IMR-90 (cell line): ENCODE data around the gene USP6NL. TPM values are rescaled to one million over a fixed set of nuclear protein-coding genes. Genes with fewer than 3 reads are reported as not detected.

Experiments
- ATAC-seq: fragments of 200-7000 bp; cut with Tn5 transposase; 2 replicates; pipeline ENCODE4 v1.9.1; 2020; ENCODE audit warnings: low read depth, mild to moderate bottlenecking, moderate library complexity
- BruUV-seq: library from RNA; stranded (reverse); fragments of 400-500 nt; replicated peaks from 2 replicates; lab custom pipeline; 2021; lab: Mats Ljungman, UMichigan
- CTCF ChIA-PET: fragments of 300-600 bp; formaldehyde crosslinking; extraction: SDS; loops from one replicate; lab custom pipeline; 2021; ENCODE audit warnings: antibody characterized with exemption; lab: Yijun Ruan, JAX
- POLR2A ChIA-PET: fragments of 300-600 bp; sonication (Branson Sonifier 250); formaldehyde crosslinking; loops from one replicate; lab custom pipeline; 2022; ENCODE audit warnings: antibody characterized with exemption; ENCODE audit not compliant: unreplicated experiment; lab: Charles Lee
- DNase-seq: peaks from one replicate; pipeline ENCODE4 v3.0.0; 2013
- H2AFZ ChIP-seq: replicated peaks from 2 replicates; pipeline ENCODE3; 2013; ENCODE audit warnings: low read length, mild to moderate bottlenecking; ENCODE audit not compliant: poor library complexity
- H2AK5ac ChIP-seq: 2 replicates; pipeline ENCODE4 v1.6.1; 2013; ENCODE audit warnings: low read depth, low read length, inconsistent platforms
- H2AK9ac ChIP-seq: replicated peaks from 2 replicates; pipeline ENCODE3; 2013; ENCODE audit warnings: mild to moderate bottlenecking, low read depth, low read length, moderate library complexity; ENCODE audit not compliant: poor library complexity
- H2BK120ac ChIP-seq: 2 replicates; pipeline ENCODE4 v1.6.1; 2013; ENCODE audit warnings: low read depth, low read length, inconsistent platforms
- H2BK15ac ChIP-seq: 3 replicates; pipeline ENCODE4 v1.6.1; 2013; ENCODE audit warnings: low read depth, low read length, inconsistent platforms
- H2BK20ac ChIP-seq: 2 replicates; pipeline ENCODE4 v1.6.1; 2013; ENCODE audit warnings: low read depth, mild to moderate bottlenecking, inconsistent platforms, low read length, moderate library complexity
- H2BK5ac ChIP-seq: 2 replicates; pipeline ENCODE4 v1.6.1; 2013; ENCODE audit warnings: mild to moderate bottlenecking, low read depth, low read length, inconsistent platforms; ENCODE audit not compliant: poor library complexity, severe bottlenecking
- H3K14ac ChIP-seq: replicated peaks from 2 replicates; pipeline ENCODE4 v1.6.1; 2013; ENCODE audit warnings: low read depth, low read length, inconsistent platforms
- H3K18ac ChIP-seq: 2 replicates; pipeline ENCODE4 v1.6.1; 2013; ENCODE audit warnings: low read depth, low read length, control low read depth
- H3K23ac ChIP-seq: 2 replicates; pipeline ENCODE4 v1.6.1; 2013; ENCODE audit warnings: low read depth, low read length, inconsistent platforms
- H3K27ac ChIP-seq: 2 replicates; pipeline ENCODE4 v1.5.1; 2013; ENCODE audit warnings: mild to moderate bottlenecking, control low read depth, low read length; ENCODE audit not compliant: insufficient read depth
- H3K27me3 ChIP-seq: 2 replicates; pipeline ENCODE4 v1.6.1; 2013; ENCODE audit warnings: low read length; ENCODE audit not compliant: control insufficient read depth, insufficient read depth
- H3K36me3 ChIP-seq: 2 replicates; pipeline ENCODE4 v1.6.1; 2013; ENCODE audit warnings: low read length, mixed read lengths; ENCODE audit not compliant: control insufficient read depth, insufficient read depth
- H3K4ac ChIP-seq: 2 replicates; pipeline ENCODE4 v1.6.1; 2013; ENCODE audit warnings: low read depth, low read length, inconsistent platforms
- H3K4me1 ChIP-seq: 2 replicates; pipeline ENCODE4 v1.6.1; 2013; ENCODE audit warnings: low read length, mixed read lengths; ENCODE audit not compliant: control insufficient read depth, insufficient read depth
- H3K4me2 ChIP-seq: 2 replicates; pipeline ENCODE4 v1.6.1; 2013; ENCODE audit warnings: low read depth, mild to moderate bottlenecking, control low read depth, low read length, moderate library complexity
- H3K4me3 ChIP-seq: 2 replicates; pipeline ENCODE4 v1.5.1; 2013; ENCODE audit warnings: low read depth, mild to moderate bottlenecking, control low read depth, low read length, moderate library complexity; ENCODE audit not compliant: insufficient read depth
- H3K56ac ChIP-seq: 2 replicates; pipeline ENCODE4 v1.6.1; 2013; ENCODE audit warnings: low read length, inconsistent platforms; ENCODE audit not compliant: insufficient read depth; ENCODE audit errors: extremely low read depth
- H3K79me1 ChIP-seq, 2 experiments: 2 replicates each; pipeline ENCODE4 v1.6.1; 2013; ENCODE audit warnings: low read length in 2 of 2, inconsistent platforms in 1 of 2, low read depth in 1 of 2
- H3K9ac ChIP-seq: 2 replicates; pipeline ENCODE4 v1.6.1; 2013; ENCODE audit warnings: low read depth, low read length, control low read depth
- H3K9me1 ChIP-seq: 2 replicates; pipeline ENCODE4 v1.6.1; 2013; ENCODE audit warnings: low read length, inconsistent platforms; ENCODE audit not compliant: insufficient read depth
- H3K9me3 ChIP-seq: 2 replicates; pipeline ENCODE4 v1.6.1; 2013; ENCODE audit warnings: low read length; ENCODE audit not compliant: control insufficient read depth, insufficient read depth
- H4K20me1 ChIP-seq: 2 replicates; pipeline ENCODE4 v1.6.1; 2013; ENCODE audit warnings: low read length, inconsistent platforms; ENCODE audit not compliant: insufficient read depth
- H4K5ac ChIP-seq: 2 replicates; pipeline ENCODE4 v1.6.1; 2013; ENCODE audit warnings: mild to moderate bottlenecking, low read depth, low read length, control low read depth
- H4K8ac ChIP-seq, 2 experiments: 2 replicates each; pipeline ENCODE4 v1.6.1; 2013; ENCODE audit warnings: low read depth in 2 of 2, low read length in 2 of 2, control low read depth in 1 of 2, inconsistent platforms in 1 of 2
- H4K91ac ChIP-seq: 2 replicates; pipeline ENCODE4 v1.6.1; 2013; ENCODE audit warnings: low read depth, low read length, inconsistent platforms; ENCODE audit not compliant: insufficient read depth
- BHLHE40 ChIP-seq: fragments of 150-350 bp; IDR thresholded peaks from 2 replicates; pipeline ENCODE4 v1.6.1; 2016; ENCODE audit warnings: mild to moderate bottlenecking, low read depth, low read length
- CEBPB ChIP-seq: IDR thresholded peaks from 2 replicates; pipeline ENCODE4 v1.6.1; 2012; ENCODE audit warnings: low read depth, low read length, improper control_type of control experiment
- CHD1 ChIP-seq: IDR thresholded peaks from 2 replicates; pipeline ENCODE4 v1.6.1; 2012; ENCODE audit warnings: low read depth, low read length, improper control_type of control experiment
- FOS ChIP-seq: fragments of 150-350 bp; IDR thresholded peaks from 2 replicates; pipeline ENCODE4 v1.6.1; 2016; ENCODE audit warnings: low read depth, low read length
- MAFK ChIP-seq: IDR thresholded peaks from 2 replicates; pipeline ENCODE4 v1.6.1; 2012; ENCODE audit warnings: low read depth, low read length, improper control_type of control experiment
- MAZ ChIP-seq: IDR thresholded peaks from 2 replicates; pipeline ENCODE4 v1.6.1; 2012; ENCODE audit warnings: low read depth, mild to moderate bottlenecking, low read length, improper control_type of control experiment, moderate library complexity, borderline replicate concordance
- MXI1 ChIP-seq: IDR thresholded peaks from 2 replicates; pipeline ENCODE4 v1.6.1; 2012; ENCODE audit warnings: low read depth, mild to moderate bottlenecking, low read length, moderate library complexity, borderline replicate concordance
- NFE2L2 ChIP-seq: fragments of 150-350 bp; IDR thresholded peaks from 2 replicates; pipeline ENCODE4 v1.6.1; 2016; ENCODE audit warnings: low read depth, mild to moderate bottlenecking, low read length
- RAD21 ChIP-seq: IDR thresholded peaks from 2 replicates; pipeline ENCODE4 v1.6.1; 2012; ENCODE audit warnings: low read length, improper control_type of control experiment
- RCOR1 ChIP-seq: IDR thresholded peaks from 2 replicates; pipeline ENCODE4 v1.6.1; 2012; ENCODE audit warnings: mild to moderate bottlenecking, low read length, improper control_type of control experiment; ENCODE audit not compliant: insufficient replicate concordance
- RFX5 ChIP-seq: IDR thresholded peaks from 2 replicates; pipeline ENCODE4 v1.8.0; 2012; ENCODE audit warnings: low read depth, mild to moderate bottlenecking, low read length, moderate library complexity
- SMC3 ChIP-seq: fragments of 150-350 bp; IDR thresholded peaks from 2 replicates; pipeline ENCODE4 v1.6.1; 2016; ENCODE audit warnings: low read depth, mild to moderate bottlenecking, antibody characterized with exemption, low read length, moderate library complexity
- USF2 ChIP-seq: fragments of 150-350 bp; IDR thresholded peaks from 2 replicates; pipeline ENCODE4 v1.6.1; 2017; ENCODE audit warnings: mild to moderate bottlenecking, antibody characterized with exemption, low read length, low read depth
- WGBS, 2 experiments: methylation state at CpG; one replicate each; pipeline versions ENCODE4 v1.1.5 to v1.1.7; 2013; ENCODE audit warnings: missing lambda C conversion rate in 2 of 2; ENCODE audit not compliant: insufficient read length in 1 of 2; ENCODE audit errors: extremely low coverage in 2 of 2; 5-methylcytosine and 5-hydroxymethylcytosine counted together
- dilution Hi-C: fragments of 300-500 bp; cut with HindIII; formaldehyde crosslinking; loops from one replicate; pipeline ENCODE4 v1.14.3; 2018; ENCODE audit warnings: low sequenced_read_pairs; ENCODE audit not compliant: unreplicated experiment
- in situ Hi-C: fragments of 300-500 bp; cut with MboI; formaldehyde crosslinking; loops from 3 replicates; pipeline ENCODE4 v1.14.3; 2019; ENCODE audit warnings: low sequenced_read_pairs, inconsistent platforms, mixed read lengths
- intact Hi-C: fragments of 100-400 bp; cut with micrococcal nuclease; formaldehyde crosslinking; loops from 2 replicates; pipeline ENCODE4 v1.10.0; 2022
- polyA plus RNA-seq, 3 experiments: library from polyadenylated mRNA; depleted of rRNA; stranded (reverse); fragments of >200 nt; gene quantifications; 2 replicates each; pipeline ENCODE4 v1.2.3, GENCODE V29; 2012; ENCODE audit warnings: low replicate concordance in 1 of 3
- total RNA-seq: library from RNA; depleted of rRNA; stranded (reverse); fragments of >200 nt; gene quantifications from 2 replicates; pipeline ENCODE4 v1.2.3, GENCODE V29; 2012
- TF ChIP-seq, protein P1 (sequence below): fragments of 150-350 bp; IDR thresholded peaks from 2 replicates; pipeline ENCODE4 v1.6.1; 2016; ENCODE audit warnings: low read depth, mild to moderate bottlenecking, low read length, moderate library complexity, borderline replicate concordance
- TF ChIP-seq, protein P2 (sequence below): conservative IDR thresholded peaks from 2 replicates; pipeline ENCODE4 v1.5.1; 2012; ENCODE audit warnings: mild to moderate bottlenecking, low read depth, low read length, improper control_type of control experiment

The USP6NL gene
- total and polyA plus RNA-seq, 2 of the 4 experiments (the other 2 are of a cell fraction) = 7.8 to 9.1 TPM

DNA sequence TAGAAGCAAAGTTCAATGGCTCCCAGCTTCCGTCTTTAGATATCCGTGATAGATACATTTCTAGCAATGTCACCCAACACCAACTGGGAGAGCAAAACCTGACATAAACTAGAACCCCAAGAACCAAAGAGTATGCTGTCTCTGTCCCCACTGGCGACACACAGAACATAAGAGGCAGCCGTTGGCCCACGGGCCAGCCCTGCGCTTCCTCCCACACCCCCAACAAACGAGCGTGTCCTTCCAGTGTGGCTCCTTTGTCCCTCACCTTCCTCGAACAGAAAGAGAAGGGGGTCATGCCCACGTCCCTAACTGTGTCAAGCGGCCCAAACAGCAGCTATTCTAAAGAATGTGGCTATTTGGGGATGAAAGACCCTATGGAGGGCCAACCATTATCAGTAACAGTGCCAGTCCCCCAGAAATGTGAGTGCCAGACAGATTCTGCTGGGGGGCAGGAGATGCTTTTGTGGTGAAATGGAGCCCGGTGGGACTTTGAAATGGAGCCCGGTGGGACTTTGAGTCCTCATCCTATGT lies 171.9 kb downstream of the USP6NL start:
- Histone ChIP-seq H2AK9ac (no peak overlapping the region), H3K36me3 (no peaks in the 10 kb centered on the region), H3K79me1 (no peaks in the 10 kb centered on the region), H3K56ac (no peak overlapping the region), H3K9me3 (no peaks in the 10 kb centered on the region), H2BK120ac (no peak overlapping the region), H3K9me1 (no peaks in the 10 kb centered on the region), H2AK5ac (no peak overlapping the region), H3K27me3 (peaks cover 1% of the 10 kb centered on the region; the same call in 1 of the 2 replicates), H4K8ac (no peak overlapping the region), H3K27ac (no peak overlapping the region), H2BK20ac (no peak overlapping the region), H3K9ac (no peak overlapping the region), H3K4me2 (no peak overlapping the region), H3K4ac (no peak overlapping the region), H2BK15ac (no peak overlapping the region), H3K23ac (no peak overlapping the region), H4K5ac (no peak overlapping the region), H3K18ac (no peak overlapping the region), H3K4me3 (no peak overlapping the region), H4K20me1 (no peaks in the 10 kb centered on the region), H3K4me1 (no peaks in the 10 kb centered on the region), H3K14ac (no peak overlapping the region), H2BK5ac (no peak overlapping the region), H4K91ac (no peak overlapping the region), H2AFZ (no peak overlapping the region)
- DNase-seq (no peak), ATAC-seq (no peak)
- in situ Hi-C loops = no loop called here
- TF ChIP-seq MXI1 (no peak), MAZ (no peak), RCOR1 (no peak), SMC3 (no peak), MAFK (no peak), FOS (no peak), CHD1 (no peak), RFX5 (no peak), CEBPB (no peak), BHLHE40 (no peak), RAD21 (no peak), NFE2L2 (no peak), USF2 (no peak)
- TF ChIP-seq, protein P1, sequence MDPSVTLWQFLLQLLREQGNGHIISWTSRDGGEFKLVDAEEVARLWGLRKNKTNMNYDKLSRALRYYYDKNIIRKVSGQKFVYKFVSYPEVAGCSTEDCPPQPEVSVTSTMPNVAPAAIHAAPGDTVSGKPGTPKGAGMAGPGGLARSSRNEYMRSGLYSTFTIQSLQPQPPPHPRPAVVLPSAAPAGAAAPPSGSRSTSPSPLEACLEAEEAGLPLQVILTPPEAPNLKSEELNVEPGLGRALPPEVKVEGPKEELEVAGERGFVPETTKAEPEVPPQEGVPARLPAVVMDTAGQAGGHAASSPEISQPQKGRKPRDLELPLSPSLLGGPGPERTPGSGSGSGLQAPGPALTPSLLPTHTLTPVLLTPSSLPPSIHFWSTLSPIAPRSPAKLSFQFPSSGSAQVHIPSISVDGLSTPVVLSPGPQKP = no peak
- TF ChIP-seq, protein P2, sequence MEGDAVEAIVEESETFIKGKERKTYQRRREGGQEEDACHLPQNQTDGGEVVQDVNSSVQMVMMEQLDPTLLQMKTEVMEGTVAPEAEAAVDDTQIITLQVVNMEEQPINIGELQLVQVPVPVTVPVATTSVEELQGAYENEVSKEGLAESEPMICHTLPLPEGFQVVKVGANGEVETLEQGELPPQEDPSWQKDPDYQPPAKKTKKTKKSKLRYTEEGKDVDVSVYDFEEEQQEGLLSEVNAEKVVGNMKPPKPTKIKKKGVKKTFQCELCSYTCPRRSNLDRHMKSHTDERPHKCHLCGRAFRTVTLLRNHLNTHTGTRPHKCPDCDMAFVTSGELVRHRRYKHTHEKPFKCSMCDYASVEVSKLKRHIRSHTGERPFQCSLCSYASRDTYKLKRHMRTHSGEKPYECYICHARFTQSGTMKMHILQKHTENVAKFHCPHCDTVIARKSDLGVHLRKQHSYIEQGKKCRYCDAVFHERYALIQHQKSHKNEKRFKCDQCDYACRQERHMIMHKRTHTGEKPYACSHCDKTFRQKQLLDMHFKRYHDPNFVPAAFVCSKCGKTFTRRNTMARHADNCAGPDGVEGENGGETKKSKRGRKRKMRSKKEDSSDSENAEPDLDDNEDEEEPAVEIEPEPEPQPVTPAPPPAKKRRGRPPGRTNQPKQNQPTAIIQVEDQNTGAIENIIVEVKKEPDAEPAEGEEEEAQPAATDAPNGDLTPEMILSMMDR = no peak
- BruUV-seq = no TSS peak
- ChIA-PET CTCF (no interaction called here), POLR2A (no interaction called here)
- intact Hi-C loops = no loop called here
- 62% methylated on average over 5 of the region's 13 CpGs; no CpG with 5 or more reads in 1 of the 2 experiments for WGBS, 2 experiments
- dilution Hi-C loops = no loop called here
